HepG2 (cell line): ENCODE measurements around the gene SERTAD2. TPM values are rescaled to one million over a fixed set of nuclear protein-coding genes. Genes with fewer than 3 reads are reported as not detected.

Experiments
- FOSL2 ChIP-seq: sonication (generic); formaldehyde crosslinking; IDR thresholded peaks from 2 replicates; pipeline ENCODE4 v1.4.0; 2020; ENCODE audit warnings: missing genetic modification reagents
- HOMEZ ChIP-seq: IDR thresholded peaks from 2 replicates; pipeline ENCODE4 v1.6.1; 2016; ENCODE audit warnings: low read depth
- JDP2 ChIP-seq: sonication (generic); formaldehyde crosslinking; IDR thresholded peaks from 2 replicates; pipeline ENCODE4 v1.8.1; 2022; ENCODE audit warnings: missing genetic modification reagents, borderline replicate concordance
- NBN ChIP-seq: fragments of 450-650 bp; conservative IDR thresholded peaks from 2 replicates; pipeline ENCODE4 v1.6.1; 2017
- PTBP1 ChIP-seq: fragments of 200-400 bp; formaldehyde crosslinking; IDR thresholded peaks from 2 replicates; pipeline ENCODE4 v1.6.1; 2018; ENCODE audit warnings: low read length, low read depth; ENCODE audit not compliant: poor library complexity, severe bottlenecking
- REXO4 ChIP-seq: sonication (generic); formaldehyde crosslinking; IDR thresholded peaks from 2 replicates; pipeline ENCODE4 v1.8.0; 2022; ENCODE audit warnings: missing genetic modification reagents, mild to moderate bottlenecking, borderline replicate concordance
- SETDB1 ChIP-seq: sonication (generic); formaldehyde crosslinking; IDR thresholded peaks from 2 replicates; pipeline ENCODE4 v1.5.1; 2020; ENCODE audit warnings: missing genetic modification reagents, mild to moderate bottlenecking, borderline replicate concordance
- SP5 ChIP-seq: IDR thresholded peaks from 2 replicates; pipeline ENCODE4 v1.6.1; 2016; ENCODE audit warnings: low read depth, borderline replicate concordance
- THAP7 ChIP-seq: sonication (generic); formaldehyde crosslinking; IDR thresholded peaks from 2 replicates; pipeline ENCODE4 v1.8.1; 2023; ENCODE audit warnings: mild to moderate bottlenecking, missing genetic modification reagents
- TRIM22 ChIP-seq: fragments of 450-650 bp; IDR thresholded peaks from 2 replicates; pipeline ENCODE4 v1.6.1; 2017
- TSC22D2 ChIP-seq: sonication (generic); formaldehyde crosslinking; IDR thresholded peaks from 2 replicates; pipeline ENCODE4 v1.5.1; 2020; ENCODE audit warnings: missing genetic modification reagents, mild to moderate bottlenecking, borderline replicate concordance
- U2AF2 ChIP-seq: fragments of 200-400 bp; formaldehyde crosslinking; IDR thresholded peaks from 2 replicates; pipeline ENCODE4 v1.6.1; 2017; ENCODE audit warnings: low read depth, mild to moderate bottlenecking, low read length
- ZBTB33 ChIP-seq: sonication (generic); formaldehyde crosslinking; IDR thresholded peaks from 2 replicates; pipeline ENCODE4 v1.4.0; 2020; ENCODE audit warnings: missing genetic modification reagents
- ZBTB37 ChIP-seq: sonication (generic); formaldehyde crosslinking; IDR thresholded peaks from 2 replicates; pipeline ENCODE4 v1.4.0; 2020; ENCODE audit warnings: mild to moderate bottlenecking, missing genetic modification reagents
- ZBTB38 ChIP-seq: sonication (generic); formaldehyde crosslinking; IDR thresholded peaks from 2 replicates; pipeline ENCODE4 v1.5.1; 2020; ENCODE audit warnings: mild to moderate bottlenecking, missing genetic modification reagents
- ZFP36 ChIP-seq: fragments of 150-350 bp; IDR thresholded peaks from 2 replicates; pipeline ENCODE4 v1.6.1; 2018; ENCODE audit warnings: borderline replicate concordance, low read length, low read depth; ENCODE audit not compliant: partially characterized antibody
- ZNF710 ChIP-seq: sonication (generic); formaldehyde crosslinking; IDR thresholded peaks from 2 replicates; pipeline ENCODE4 v1.5.0; 2020; ENCODE audit warnings: mild to moderate bottlenecking, missing genetic modification reagents, borderline replicate concordance
- ZNF766 ChIP-seq: sonication (generic); formaldehyde crosslinking; IDR thresholded peaks from 2 replicates; pipeline ENCODE4 v1.5.0; 2020; ENCODE audit warnings: missing genetic modification reagents, borderline replicate concordance
- ZNF777 ChIP-seq: sonication (generic); formaldehyde crosslinking; IDR thresholded peaks from 2 replicates; pipeline ENCODE4 v1.4.0; 2020; ENCODE audit warnings: missing genetic modification reagents
- ZSCAN20 ChIP-seq: sonication (generic); formaldehyde crosslinking; IDR thresholded peaks from 2 replicates; pipeline ENCODE4 v1.4.0; 2020; ENCODE audit warnings: missing genetic modification reagents, mild to moderate bottlenecking, borderline replicate concordance
- polyA plus RNA-seq, 8 experiments: library from polyadenylated mRNA; depleted of rRNA in 3 of 8; stranded (reverse) in 7 of 8; unstranded in 1 of 8; fragments of >200 nt; fragmentation: Illumina TruSeq in 4 of 8; extraction: Trizol in 4 of 8; gene quantifications; 2 replicates each; pipeline versions ENCODE4 v1.2.1 to v1.2.3, GENCODE V29; 2011 to 2016; ENCODE audit warnings: low read depth in 4 of 8, missing spikeins in 1 of 8, mixed read lengths in 1 of 8; ENCODE audit not compliant: insufficient read depth in 1 of 8
- total RNA-seq, 5 experiments: library from RNA; depleted of rRNA; stranded (reverse); fragments of >200 nt; fragmentation: Illumina TruSeq; extraction: Trizol; gene quantifications; 2 replicates each; pipeline ENCODE4 v1.2.3, GENCODE V29; 2016; ENCODE audit warnings: low read depth in 1 of 5

SERTAD2 gene
- total and polyA plus RNA-seq, 2 of the 13 experiments (the other 11 are each of a cell fraction or from before 2014, with no cell fraction given): 6.7 to 22.6 TPM

- TF ChIP-seq THAP7 (CRISPR knock-in tag) (no peak), SP5 (CRISPR knock-in tag) (no peak), PTBP1 (no peak), TSC22D2 (CRISPR knock-in tag) (no peak), ZBTB38 (no peak), FOSL2 (peak; percentile 37; the same call in 1 of the 2 replicates), ZBTB33 (CRISPR knock-in tag) (peak; percentile 24; the same call in 1 of the 2 replicates), REXO4 (no peak), HOMEZ (CRISPR knock-in tag) (0 out of 2 replicates have a peak, but pooled peaks have one; percentile 32), ZNF777 (CRISPR knock-in tag) (no peak), ZBTB37 (CRISPR knock-in tag) (no peak), ZNF766 (CRISPR knock-in tag) (no peak), TRIM22 (no peak), ZSCAN20 (CRISPR knock-in tag) (no peak), ZNF710 (CRISPR knock-in tag) (no peak), ZFP36 (no peak), SETDB1 (CRISPR knock-in tag) (no peak), U2AF2 (no peak), NBN (no peak), JDP2 (CRISPR knock-in tag) (no peak)
Measured at GRCh38 chr2:64683771-64684510, 30.2 kb upstream of the SERTAD2 start (continued).
